ENCODE measurements around the gene CEP72.

CEP72 gene

GRCh38 chr5:640461-641330, 28.6 kb downstream of the CEP72 start:
- DNase-seq, result no peak

GRCh38 chr5:641331-641765, 29.2 kb downstream of the CEP72 start:
- no peak for DNase-seq

- no peak for DNase-seq
Measured at GRCh38 chr5:642481-642880, 30.3 kb downstream of the CEP72 start.

GRCh38 chr5:643351-643801, 31.2 kb downstream of the CEP72 start:
- DNase-seq, result no peak

- no peak for DNase-seq
Measured at GRCh38 chr5:643811-644271, 31.7 kb downstream of the CEP72 start.

GRCh38 chr5:644509-644908, 32.4 kb downstream of the CEP72 start:
- no peak for DNase-seq

- DNase-seq, result no peak
Measured at GRCh38 chr5:644971-645370, 32.8 kb downstream of the CEP72 start.

- no peak for DNase-seq
Measured at GRCh38 chr5:645421-645820, 33.3 kb downstream of the CEP72 start.

GRCh38 chr5:646396-647201, 34.5 kb downstream of the CEP72 start:
- DNase-seq, result no peak

- no peak for DNase-seq
Measured at GRCh38 chr5:647311-647710, 35.2 kb downstream of the CEP72 start.

- no peak for DNase-seq
Measured at GRCh38 chr5:647727-648126, 35.6 kb downstream of the CEP72 start.

GRCh38 chr5:651296-652022, 39.3 kb downstream of the CEP72 start:
- no peak for DNase-seq

GRCh38 chr5:652023-652515, 39.9 kb downstream of the CEP72 start:
- no peak for DNase-seq

GRCh38 chr5:652773-653350, 40.7 kb downstream of the CEP72 start:
- no peak for DNase-seq

- no peak for DNase-seq
Measured at GRCh38 chr5:654071-654778, 42.1 kb downstream of the CEP72 start.

GRCh38 chr5:655406-655805, 43.3 kb downstream of the CEP72 start:
- DNase-seq, result no peak

- DNase-seq, result no peak
Measured at GRCh38 chr5:657570-657969, 45.4 kb downstream of the CEP72 start.

GRCh38 chr5:658103-658502, 46.0 kb downstream of the CEP72 start:
- DNase-seq, result no peak

GRCh38 chr5:659496-660263, 47.5 kb downstream of the CEP72 start:
- no peak for DNase-seq

GRCh38 chr5:660491-661030, 48.4 kb downstream of the CEP72 start:
- no peak for DNase-seq

All from activated naive CD4-positive, alpha-beta T cell treated with Interleukin-2 at 50 U/mL for 16 hours (primary cell).